ENCODE measurements around the gene GPR55. TPM values are rescaled to one million over a fixed set of nuclear protein-coding genes. Genes with fewer than 3 reads are reported as not detected.
A peak's percentile ranks its signal among the peaks of the same experiment; 100 is the strongest.

Gene GPR55
- total RNA-seq, 1 experiment from 2014 or later, result not detected

- Histone ChIP-seq H3K9ac (ENCODE audit: extremely low read depth, insufficient read length, low read length) (no peak overlapping the region), H3K56ac (ENCODE audit: insufficient read length, low read depth, low read length) (no peak overlapping the region), H3K27ac (ENCODE audit: insufficient read length, low read depth, low read length) (peak overlapping the region; percentile 23), H3K23ac (ENCODE audit: insufficient read length, low read depth, low read length) (no peak overlapping the region), H2AK5ac (ENCODE audit: insufficient read length, low read length) (no peak overlapping the region), H3K79me1 (ENCODE audit: insufficient read depth, low read depth, low read length, poor library complexity, severe bottlenecking) (no peaks in the 10 kb centered on the region), H2BK5ac (ENCODE audit: insufficient read length, low read length) (no peak overlapping the region), H3K14ac (ENCODE audit: insufficient read depth, low read length) (no peak overlapping the region), H2BK15ac (ENCODE audit: low read depth, low read length) (no peak overlapping the region), H2AFZ (ENCODE audit: low read length) (no peak overlapping the region), H3T11ph (ENCODE audit: low read length) (no peak overlapping the region), H3K4ac (ENCODE audit: low read depth, low read length) (no peak overlapping the region), H3K9me3 (ENCODE audit: control insufficient read depth, low read depth, low read length) (no peaks in the 10 kb centered on the region), H3K4me1 (ENCODE audit: insufficient read depth, low read length) (peaks cover 16% of the 10 kb centered on the region; the same call in 1 of the 2 replicates), H4K8ac (replicated peaks; ENCODE audit: insufficient read length, low read depth, low read length) (no peak overlapping the region), H2BK120ac (ENCODE audit: low read depth, low read length, poor library complexity, severe bottlenecking) (no peak overlapping the region), H3K18ac (ENCODE audit: insufficient read length, low read depth, low read length) (no peak overlapping the region), H4K5ac (ENCODE audit: insufficient read length, low read depth, low read length) (no peak overlapping the region), H4K20me1 (ENCODE audit: control insufficient read depth, insufficient read depth, insufficient read length) (no peaks in the 10 kb centered on the region), H3K27me3 (ENCODE audit: insufficient read depth, low read length) (no peaks in the 10 kb centered on the region), H2BK12ac (ENCODE audit: insufficient read length, low read depth, low read length) (no peak overlapping the region), H2BK20ac (ENCODE audit: low read depth, low read length, poor library complexity, severe bottlenecking) (no peak overlapping the region), H4K91ac (ENCODE audit: insufficient read length, low read depth, low read length) (no peak overlapping the region), H3K79me2 (ENCODE audit: insufficient read depth, low read length) (peaks cover 45% of the 10 kb centered on the region), H3K4me2 (ENCODE audit: insufficient read depth, insufficient read length, low read length) (peak overlapping the region; percentile 40), H3K23me2 (ENCODE audit: insufficient read length, low read depth, low read length, poor library complexity, severe bottlenecking) (peaks cover 10% of the 10 kb centered on the region)
- no peaks in the 10 kb centered on the region; the same call in 1 of the 2 replicates for H3K27me3 Mint-ChIP-seq (ENCODE audit: low read depth)
- H3K36me3 Mint-ChIP-seq (ENCODE audit: insufficient read depth in 1 of 3, low read depth in 3 of 3), result peaks cover 5 to 22% (median 11%) of the 10 kb centered on the region in 3 experiments; a peak in 5 of 7 replicates
- peak overlapping the region; percentile 57 to 79 for H3K4me3 Mint-ChIP-seq
- peaks cover 62 to 63% of the 10 kb centered on the region in 2 experiments for H3K4me1 Mint-ChIP-seq
- peaks cover 0 to 2% of the 10 kb centered on the region in 2 experiments; a peak in 2 of 5 replicates for H3K9me3 Mint-ChIP-seq
- no CpG with 5 or more reads among the region's 19 CpGs for WGBS (ENCODE audit: extremely low coverage, insufficient read length, low lambda C conversion rate)
- peak overlapping the region; percentile 97 to 99 (median 99) for H3K27ac Mint-ChIP-seq
- TF ChIP-seq, protein P1, sequence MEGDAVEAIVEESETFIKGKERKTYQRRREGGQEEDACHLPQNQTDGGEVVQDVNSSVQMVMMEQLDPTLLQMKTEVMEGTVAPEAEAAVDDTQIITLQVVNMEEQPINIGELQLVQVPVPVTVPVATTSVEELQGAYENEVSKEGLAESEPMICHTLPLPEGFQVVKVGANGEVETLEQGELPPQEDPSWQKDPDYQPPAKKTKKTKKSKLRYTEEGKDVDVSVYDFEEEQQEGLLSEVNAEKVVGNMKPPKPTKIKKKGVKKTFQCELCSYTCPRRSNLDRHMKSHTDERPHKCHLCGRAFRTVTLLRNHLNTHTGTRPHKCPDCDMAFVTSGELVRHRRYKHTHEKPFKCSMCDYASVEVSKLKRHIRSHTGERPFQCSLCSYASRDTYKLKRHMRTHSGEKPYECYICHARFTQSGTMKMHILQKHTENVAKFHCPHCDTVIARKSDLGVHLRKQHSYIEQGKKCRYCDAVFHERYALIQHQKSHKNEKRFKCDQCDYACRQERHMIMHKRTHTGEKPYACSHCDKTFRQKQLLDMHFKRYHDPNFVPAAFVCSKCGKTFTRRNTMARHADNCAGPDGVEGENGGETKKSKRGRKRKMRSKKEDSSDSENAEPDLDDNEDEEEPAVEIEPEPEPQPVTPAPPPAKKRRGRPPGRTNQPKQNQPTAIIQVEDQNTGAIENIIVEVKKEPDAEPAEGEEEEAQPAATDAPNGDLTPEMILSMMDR (conservative IDR thresholded peaks at IDR 0.05), result no peak
- DNase-seq, result no peak
Observed at GRCh38 chr2:230868947-230869913, 55.8 kb downstream of the GPR55 start.
